CD4-positive, alpha-beta T cell (primary cell): ENCODE measurements around the gene SH3RF1. TPM values are rescaled to one million over a fixed set of nuclear protein-coding genes. Genes with fewer than 3 reads are reported as not detected.

Source experiments
- ATAC-seq: fragments of 200-7000 bp; cut with Tn5 transposase; one replicate; pipeline ENCODE4 v1.10.0; 2022; ENCODE audit warnings: mild to moderate bottlenecking; ENCODE audit not compliant: poor library complexity
- CTCF ChIA-PET: fragments of 350-600 bp; sonication (Branson Sonifier 250); formaldehyde crosslinking; loops from one replicate; lab custom pipeline; 2021; ENCODE audit warnings: antibody characterized with exemption, inconsistent platforms; lab: Charles Lee
- POLR2A ChIA-PET: fragments of 350-600 bp; sonication (Branson Sonifier 250); formaldehyde crosslinking; loops from one replicate; lab custom pipeline; 2021; ENCODE audit warnings: antibody characterized with exemption, inconsistent platforms; lab: Charles Lee
- DNase-seq, 14 experiments: peaks; one replicate each; pipeline ENCODE4 v3.0.0-alpha.2; 2013 to 2020; ENCODE audit warnings: mixed read lengths in 2 of 14
- H3K27ac ChIP-seq, 2 donors: one replicate each; pipeline versions ENCODE4 v1.5.1 to v1.7.0; 2013; ENCODE audit warnings: low read length in 2 of 2, low read depth in 1 of 2, mild to moderate bottlenecking in 1 of 2
- H3K27me3 ChIP-seq, 2 experiments: 1 replicate in 1 of 2; 2 replicates in 1 of 2; pipeline versions ENCODE4 v1.6.1 to v1.7.0; 2013; ENCODE audit warnings: low read length in 2 of 2, control low read depth in 1 of 2, mild to moderate bottlenecking in 1 of 2, moderate library complexity in 1 of 2; ENCODE audit not compliant: insufficient read depth in 2 of 2, control insufficient read depth in 1 of 2
- H3K36me3 ChIP-seq: one replicate; pipeline ENCODE4 v1.6.1; 2013; ENCODE audit warnings: low read length, control low read depth; ENCODE audit not compliant: insufficient read depth
- H3K4me1 ChIP-seq: one replicate; pipeline ENCODE4 v1.6.1; 2013; ENCODE audit warnings: low read length, control low read depth; ENCODE audit not compliant: insufficient read depth
- H3K4me3 ChIP-seq: one replicate; pipeline ENCODE4 v1.5.1; 2013; ENCODE audit warnings: mild to moderate bottlenecking, low read length, moderate library complexity
- H3K9me3 ChIP-seq, 2 experiments: 1 replicate in 1 of 2; 2 replicates in 1 of 2; pipeline versions ENCODE4 v1.6.1 to v1.7.0; 2013; ENCODE audit warnings: low read length in 2 of 2, mild to moderate bottlenecking in 2 of 2, control low read depth in 1 of 2, moderate library complexity in 1 of 2; ENCODE audit not compliant: control insufficient read depth in 1 of 2, insufficient read depth in 1 of 2
- H3K27ac Mint-ChIP-seq: one replicate; pipeline ENCODE4 v1.8.0; 2020; ENCODE audit warnings: mixed read lengths
- H3K27me3 Mint-ChIP-seq: one replicate; pipeline ENCODE4 v1.8.0; 2021; ENCODE audit warnings: mixed read lengths
- H3K36me3 Mint-ChIP-seq: one replicate; pipeline ENCODE4 v1.8.0; 2021; ENCODE audit warnings: low read depth, mixed read lengths
- H3K4me1 Mint-ChIP-seq: one replicate; pipeline ENCODE4 v1.8.0; 2021; ENCODE audit warnings: low read depth, mixed read lengths
- H3K4me3 Mint-ChIP-seq: one replicate; pipeline ENCODE4 v1.8.0; 2020; ENCODE audit warnings: mild to moderate bottlenecking, mixed read lengths
- H3K9me3 Mint-ChIP-seq: one replicate; pipeline ENCODE4 v1.8.0; 2020; ENCODE audit warnings: mixed read lengths
- CTCF ChIP-seq: fragments of 200-600 bp; IDR thresholded peaks from one replicate; pipeline ENCODE4 v1.8.0; 2022; ENCODE audit warnings: antibody characterized with exemption, mild to moderate bottlenecking
- intact Hi-C, 2 experiments: fragments of 100-400 bp; cut with DNase I in 1 of 2; cut with micrococcal nuclease in 1 of 2; formaldehyde crosslinking; loops; one replicate each; pipeline versions ENCODE4 v1.15.1 to v1.9.0; 2023 to 2025; cut with DNase I, micrococcal nuclease
- total RNA-seq, 174 experiments: library from RNA in 2 of 174; stranded (reverse) in 2 of 174; gene quantifications; one replicate each; pipeline ENCODE4 v1.2.3 and lab custom pipeline; 2021 to 2026

The SH3RF1 gene
- total RNA-seq, 2 experiments from 2014 or later = 0.25 TPM; not detected in 1

GRCh38 chr4:169189372-169189771 lies 81.4 kb downstream of the SH3RF1 start:
- no peaks in the 10 kb centered on the region for H3K4me1 Mint-ChIP-seq
- H3K9me3 ChIP-seq = no peaks in the 10 kb centered on the region
- H3K4me1 ChIP-seq = no peaks in the 10 kb centered on the region
- no peaks in the 10 kb centered on the region for H3K9me3 Mint-ChIP-seq
- H3K27me3 ChIP-seq = no peaks in the 10 kb centered on the region
- TF ChIP-seq CTCF = no peak
- H3K36me3 Mint-ChIP-seq = no peaks in the 10 kb centered on the region
- H3K4me3 Mint-ChIP-seq = no peak overlapping the region
- no peak overlapping the region for H3K27ac ChIP-seq
- DNase-seq (no peak), ATAC-seq (no peak)
- no peaks in the 10 kb centered on the region for H3K27me3 Mint-ChIP-seq
- intact Hi-C loops = no loop called here
- ChIA-PET CTCF (no interaction called here), POLR2A (no interaction called here)
- no peaks in the 10 kb centered on the region for H3K36me3 ChIP-seq
- no peak overlapping the region for H3K4me3 ChIP-seq
- H3K27ac Mint-ChIP-seq = no peak overlapping the region

GRCh38 chr4:169188204-169188603 lies 82.6 kb downstream of the SH3RF1 start:
- Histone ChIP-seq H3K4me1 (no peaks in the 10 kb centered on the region), H3K27me3 (no peaks in the 10 kb centered on the region), H3K4me3 (no peak overlapping the region), H3K27ac (no peak overlapping the region), H3K36me3 (no peaks in the 10 kb centered on the region), H3K9me3 (no peaks in the 10 kb centered on the region)
- Mint-ChIP-seq H3K4me3 (no peak overlapping the region), H3K9me3 (no peaks in the 10 kb centered on the region), H3K36me3 (no peaks in the 10 kb centered on the region), H3K27me3 (no peaks in the 10 kb centered on the region), H3K4me1 (no peaks in the 10 kb centered on the region), H3K27ac (no peak overlapping the region)
- ChIA-PET CTCF (no interaction called here), POLR2A (no interaction called here)
- ATAC-seq = no peak
- DNase-seq = no peak
- TF ChIP-seq CTCF = no peak
- intact Hi-C loops = no loop called here

GRCh38 chr4:169185133-169185956 lies 85.4 kb downstream of the SH3RF1 start:
- no peak overlapping the region for H3K27ac ChIP-seq
- ATAC-seq (no peak), DNase-seq (no peak)
- no peaks in the 10 kb centered on the region for H3K4me1 Mint-ChIP-seq
- POLR2A ChIA-PET = no interaction called here
- H3K27me3 Mint-ChIP-seq = peaks cover 5% of the 10 kb centered on the region
- H3K4me3 Mint-ChIP-seq = no peak overlapping the region
- no peak overlapping the region for H3K27ac Mint-ChIP-seq
- H3K36me3 Mint-ChIP-seq = no peaks in the 10 kb centered on the region
- H3K9me3 Mint-ChIP-seq = no peaks in the 10 kb centered on the region
- no peaks in the 10 kb centered on the region for H3K9me3 ChIP-seq
- H3K27me3 ChIP-seq = no peaks in the 10 kb centered on the region
- H3K4me3 ChIP-seq = no peak overlapping the region
- CTCF ChIA-PET = no interaction called here
- no peaks in the 10 kb centered on the region for H3K36me3 ChIP-seq
- no peak for TF ChIP-seq CTCF
- no peaks in the 10 kb centered on the region for H3K4me1 ChIP-seq
- intact Hi-C loops = no loop called here
